ENCODE data around the gene STARD10.

GRCh38 chr11:72724021-72724551, 69.8 kb downstream of the STARD10 start:
- TF ChIP-seq CTCF (IDR thresholded peaks at IDR 0.05; ENCODE audit: low read depth, low read length, missing input control) (no peak), YY1 (IDR thresholded peaks at IDR 0.05) (no peak), MAX (IDR thresholded peaks at IDR 0.05) (no peak), REST (IDR thresholded peaks at IDR 0.05) (no peak), TAF1 (conservative IDR thresholded peaks at IDR 0.05) (no peak), ATF3 (IDR thresholded peaks at IDR 0.05) (no peak), ZBTB33 (IDR thresholded peaks at IDR 0.05) (no peak), SP1 (IDR thresholded peaks at IDR 0.05) (no peak), GABPA (IDR thresholded peaks at IDR 0.05 in 1 of 2, conservative IDR thresholded peaks at IDR 0.05 in 1 of 2) (no peak)
